Upper lobe of left lung (tissue), 4 donors: ENCODE measurements around the gene MYCBPAP.

ENCODE experiments used
- POLR2A ChIP-seq, 4 donors: fragments of 450-650 bp; IDR thresholded peaks; one replicate each; pipeline ENCODE4 v1.5.1; 2016 to 2017; ENCODE audit warnings: antibody characterized with exemption in 4 of 4, mild to moderate bottlenecking in 2 of 4
- POLR2AphosphoS5 ChIP-seq, 2 donors: sonication (generic); formaldehyde crosslinking; IDR thresholded peaks; one replicate each; pipeline ENCODE4 v1.5.1; 2017; ENCODE audit warnings: antibody characterized with exemption in 2 of 2
- TF ChIP-seq, protein P1 (sequence below), 6 experiments: fragments of 450-650 bp in 4 of 6; fragments of 200-600 bp in 2 of 6; sonication (generic) in 2 of 6; IDR thresholded peaks; one replicate each; pipeline ENCODE4 v1.5.1; 2016 to 2019; ENCODE audit warnings: antibody characterized with exemption in 6 of 6

DNA sequence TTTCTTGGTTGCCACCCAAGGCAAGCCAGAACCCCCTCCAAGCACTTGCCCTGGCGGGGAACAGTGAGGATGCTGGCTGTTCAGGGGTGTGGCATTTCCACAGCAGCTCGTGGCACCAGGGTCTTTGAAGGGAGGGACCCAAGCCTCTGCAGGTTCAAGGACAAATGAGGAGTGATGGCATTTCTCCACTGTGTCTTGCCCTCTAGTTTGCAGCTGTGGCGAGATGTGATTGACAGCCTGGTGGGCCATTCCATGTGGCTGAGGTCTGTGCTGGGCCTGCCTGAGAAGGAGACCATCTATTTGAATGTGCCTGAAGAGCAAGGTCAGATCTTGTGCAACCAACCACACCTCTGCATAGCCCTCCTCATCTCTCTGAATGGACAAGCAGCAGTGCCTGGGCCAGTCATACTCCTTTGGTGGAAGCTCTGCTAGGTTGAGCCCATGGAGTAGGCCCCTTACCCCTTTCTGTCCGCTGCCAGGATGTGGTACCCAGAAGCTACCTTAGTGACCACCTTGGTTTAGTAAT is 19.8 kb downstream of the MYCBPAP start:
- no peak for TF ChIP-seq POLR2A (IDR thresholded peaks at IDR 0.05)
- TF ChIP-seq, protein P1, sequence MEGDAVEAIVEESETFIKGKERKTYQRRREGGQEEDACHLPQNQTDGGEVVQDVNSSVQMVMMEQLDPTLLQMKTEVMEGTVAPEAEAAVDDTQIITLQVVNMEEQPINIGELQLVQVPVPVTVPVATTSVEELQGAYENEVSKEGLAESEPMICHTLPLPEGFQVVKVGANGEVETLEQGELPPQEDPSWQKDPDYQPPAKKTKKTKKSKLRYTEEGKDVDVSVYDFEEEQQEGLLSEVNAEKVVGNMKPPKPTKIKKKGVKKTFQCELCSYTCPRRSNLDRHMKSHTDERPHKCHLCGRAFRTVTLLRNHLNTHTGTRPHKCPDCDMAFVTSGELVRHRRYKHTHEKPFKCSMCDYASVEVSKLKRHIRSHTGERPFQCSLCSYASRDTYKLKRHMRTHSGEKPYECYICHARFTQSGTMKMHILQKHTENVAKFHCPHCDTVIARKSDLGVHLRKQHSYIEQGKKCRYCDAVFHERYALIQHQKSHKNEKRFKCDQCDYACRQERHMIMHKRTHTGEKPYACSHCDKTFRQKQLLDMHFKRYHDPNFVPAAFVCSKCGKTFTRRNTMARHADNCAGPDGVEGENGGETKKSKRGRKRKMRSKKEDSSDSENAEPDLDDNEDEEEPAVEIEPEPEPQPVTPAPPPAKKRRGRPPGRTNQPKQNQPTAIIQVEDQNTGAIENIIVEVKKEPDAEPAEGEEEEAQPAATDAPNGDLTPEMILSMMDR (IDR thresholded peaks at IDR 0.05): no peak
- no peak for TF ChIP-seq POLR2AphosphoS5 (IDR thresholded peaks at IDR 0.05)
